ENCODE measurements around the gene GABRP.

- TF ChIP-seq, protein P1, sequence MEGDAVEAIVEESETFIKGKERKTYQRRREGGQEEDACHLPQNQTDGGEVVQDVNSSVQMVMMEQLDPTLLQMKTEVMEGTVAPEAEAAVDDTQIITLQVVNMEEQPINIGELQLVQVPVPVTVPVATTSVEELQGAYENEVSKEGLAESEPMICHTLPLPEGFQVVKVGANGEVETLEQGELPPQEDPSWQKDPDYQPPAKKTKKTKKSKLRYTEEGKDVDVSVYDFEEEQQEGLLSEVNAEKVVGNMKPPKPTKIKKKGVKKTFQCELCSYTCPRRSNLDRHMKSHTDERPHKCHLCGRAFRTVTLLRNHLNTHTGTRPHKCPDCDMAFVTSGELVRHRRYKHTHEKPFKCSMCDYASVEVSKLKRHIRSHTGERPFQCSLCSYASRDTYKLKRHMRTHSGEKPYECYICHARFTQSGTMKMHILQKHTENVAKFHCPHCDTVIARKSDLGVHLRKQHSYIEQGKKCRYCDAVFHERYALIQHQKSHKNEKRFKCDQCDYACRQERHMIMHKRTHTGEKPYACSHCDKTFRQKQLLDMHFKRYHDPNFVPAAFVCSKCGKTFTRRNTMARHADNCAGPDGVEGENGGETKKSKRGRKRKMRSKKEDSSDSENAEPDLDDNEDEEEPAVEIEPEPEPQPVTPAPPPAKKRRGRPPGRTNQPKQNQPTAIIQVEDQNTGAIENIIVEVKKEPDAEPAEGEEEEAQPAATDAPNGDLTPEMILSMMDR (tag by site-specific recombination; IDR thresholded peaks at IDR 0.05) = peak; percentile 69
- no peak for TF ChIP-seq ZNF529 (tag by site-specific recombination; IDR thresholded peaks at IDR 0.05; ENCODE audit: insufficient replicate concordance)
- TF ChIP-seq ZBTB1 (tag by site-specific recombination; IDR thresholded peaks at IDR 0.05) = no peak
- TF ChIP-seq, protein P2, sequence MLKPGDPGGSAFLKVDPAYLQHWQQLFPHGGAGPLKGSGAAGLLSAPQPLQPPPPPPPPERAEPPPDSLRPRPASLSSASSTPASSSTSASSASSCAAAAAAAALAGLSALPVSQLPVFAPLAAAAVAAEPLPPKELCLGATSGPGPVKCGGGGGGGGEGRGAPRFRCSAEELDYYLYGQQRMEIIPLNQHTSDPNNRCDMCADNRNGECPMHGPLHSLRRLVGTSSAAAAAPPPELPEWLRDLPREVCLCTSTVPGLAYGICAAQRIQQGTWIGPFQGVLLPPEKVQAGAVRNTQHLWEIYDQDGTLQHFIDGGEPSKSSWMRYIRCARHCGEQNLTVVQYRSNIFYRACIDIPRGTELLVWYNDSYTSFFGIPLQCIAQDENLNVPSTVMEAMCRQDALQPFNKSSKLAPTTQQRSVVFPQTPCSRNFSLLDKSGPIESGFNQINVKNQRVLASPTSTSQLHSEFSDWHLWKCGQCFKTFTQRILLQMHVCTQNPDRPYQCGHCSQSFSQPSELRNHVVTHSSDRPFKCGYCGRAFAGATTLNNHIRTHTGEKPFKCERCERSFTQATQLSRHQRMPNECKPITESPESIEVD (tag by site-specific recombination; IDR thresholded peaks at IDR 0.05) = no peak
Observed at GRCh38 chr5:170791325-170791954, 7.9 kb downstream of the GABRP start.

All from HEK293 (cell line).